NT2/D1 (cell line): ENCODE data around the gene ANXA11.

ENCODE experiments used
- SUZ12 ChIP-seq: IDR thresholded peaks from 2 replicates; pipeline ENCODE4 v1.6.1; 2011; ENCODE audit not compliant: insufficient read length, insufficient read depth; ENCODE audit errors: extremely low read depth
- ZNF274 ChIP-seq: IDR thresholded peaks from 2 replicates; pipeline ENCODE4 v1.6.1; 2011; ENCODE audit warnings: mild to moderate bottlenecking, low read depth, low read length

GRCh38 chr10:80204677-80205476 is 460 bp downstream of the ANXA11 start:
- TF ChIP-seq SUZ12 (no peak), ZNF274 (no peak)
